GM18951 (cell line): ENCODE results near the gene LGALS7.

Experiments used
- POLR2A ChIP-seq: IDR thresholded peaks from 4 replicates; pipeline ENCODE4 v1.6.1; 2011; ENCODE audit warnings: mild to moderate bottlenecking; ENCODE audit not compliant: insufficient read length, insufficient read depth; ENCODE audit errors: extremely low read depth
- in situ Hi-C: fragments of 300-500 bp; cut with MboI; formaldehyde crosslinking; loops from one replicate; pipeline ENCODE4 v1.12.0; 2022; ENCODE audit warnings: low sequenced_read_pairs, mixed read lengths, inconsistent platforms; ENCODE audit not compliant: unreplicated experiment

The LGALS7 gene

DNA sequence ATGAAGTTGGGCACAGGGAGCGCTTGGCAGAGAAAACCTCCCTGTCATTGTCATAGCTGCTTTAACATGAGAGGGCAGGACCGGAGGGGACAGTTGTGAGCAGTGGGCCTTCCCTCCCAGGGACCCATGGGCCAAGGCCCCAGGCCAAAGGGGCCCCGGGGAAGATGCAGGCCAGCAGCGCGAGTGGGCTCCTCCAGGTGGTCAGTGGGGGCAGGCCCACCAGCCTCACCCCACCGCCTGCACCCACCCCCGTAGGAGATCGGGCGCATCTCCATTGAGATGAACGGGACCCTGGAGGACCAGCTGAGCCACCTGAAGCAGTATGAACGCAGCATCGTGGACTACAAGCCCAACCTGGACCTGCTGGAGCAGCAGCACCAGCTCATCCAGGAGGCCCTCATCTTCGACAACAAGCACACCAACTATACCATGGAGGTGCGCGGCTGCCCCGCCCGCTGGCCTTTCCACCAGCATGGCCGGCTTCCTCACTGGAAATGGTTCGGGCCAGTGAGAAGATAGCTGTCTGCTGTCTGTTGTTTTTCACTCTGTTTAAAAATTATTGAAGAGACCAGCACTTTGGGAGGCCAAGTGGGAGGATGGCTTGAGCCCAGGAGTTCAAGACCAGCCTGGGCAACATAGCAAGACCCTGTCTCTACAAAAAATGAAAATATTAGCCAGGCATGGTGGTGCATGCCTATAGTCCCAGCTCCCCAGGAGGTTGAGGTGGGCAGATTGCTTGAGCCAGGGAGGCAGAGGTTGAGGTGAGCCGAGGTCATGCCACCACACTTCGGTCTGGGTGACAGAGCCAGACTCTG, 47.6 kb downstream of the LGALS7 start:
- in situ Hi-C loops = no loop called here
- TF ChIP-seq POLR2A = no peak

GRCh38 chr19:38723990-38724854, 49.1 kb downstream of the LGALS7 start:
- in situ Hi-C loops = no loop called here

GRCh38 chr19:38723606-38723965, 49.7 kb downstream of the LGALS7 start:
- in situ Hi-C loops = no loop called here
- TF ChIP-seq POLR2A = no peak

More at GRCh38 chr19:38723990-38724854, 49.1 kb downstream of the LGALS7 start:
- TF ChIP-seq POLR2A = no peak

DNA sequence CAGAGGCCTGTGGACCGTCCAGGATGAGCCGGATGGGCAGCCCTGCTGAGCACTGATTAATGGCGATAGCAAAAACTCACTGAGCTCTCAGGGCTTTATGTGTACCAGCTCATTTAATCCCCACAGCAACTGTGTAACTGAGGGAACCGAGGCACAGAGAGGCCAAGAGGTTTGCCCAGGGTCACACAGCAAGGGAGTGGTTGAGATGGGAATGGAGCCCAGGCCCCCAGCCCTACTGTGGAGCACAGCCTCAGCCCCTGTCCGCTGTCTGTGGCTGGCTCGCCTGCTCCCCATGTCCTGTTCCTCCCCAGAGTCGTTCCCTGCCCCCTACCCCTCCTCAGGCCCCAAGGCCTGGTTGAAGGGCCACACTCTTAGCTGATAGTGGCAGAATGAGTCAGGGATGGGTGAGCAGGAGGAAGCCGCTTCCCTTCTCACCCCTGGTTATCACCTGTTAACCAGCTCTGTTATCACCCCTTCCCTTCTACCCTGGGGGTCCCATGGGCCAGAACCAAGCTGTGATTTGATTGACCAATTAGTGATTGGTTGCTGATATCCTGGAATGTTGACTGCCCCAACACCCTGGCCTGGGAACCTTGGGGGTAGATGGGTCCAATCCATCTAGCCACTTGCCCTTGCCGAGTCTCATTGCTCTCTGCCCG, 50.2 kb downstream of the LGALS7 start:
- in situ Hi-C loops = no loop called here
- no peak for TF ChIP-seq POLR2A

- in situ Hi-C loops = no loop called here
- TF ChIP-seq POLR2A = no peak
Observed at GRCh38 chr19:38721979-38722773, 51.1 kb downstream of the LGALS7 start.

DNA sequence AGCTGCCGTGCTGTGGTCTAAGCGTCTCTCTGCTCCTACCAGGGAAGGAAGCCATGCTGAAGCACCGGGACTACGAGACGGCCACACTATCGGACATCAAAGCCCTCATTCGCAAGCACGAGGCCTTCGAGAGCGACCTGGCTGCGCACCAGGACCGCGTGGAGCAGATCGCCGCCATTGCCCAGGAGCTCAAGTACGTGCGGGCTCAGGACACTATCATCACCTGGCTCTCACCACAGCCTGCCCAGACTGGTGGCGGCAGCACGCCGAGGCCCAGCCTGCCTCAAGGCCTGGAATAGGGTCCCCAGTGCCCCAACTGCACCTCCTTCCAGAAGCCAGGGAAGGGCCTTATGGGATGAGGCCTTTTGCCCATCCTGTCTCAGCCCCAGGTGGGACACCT, 51.8 kb downstream of the LGALS7 start:
- in situ Hi-C loops = no loop called here
- no peak for TF ChIP-seq POLR2A
